GM12864 (cell line): Measurements from ENCODE around the gene MISFA.
A peak's percentile ranks its signal among the peaks of the same experiment; 100 is the strongest.
"Not testable (repeated sequence)": the region's sequence is repeated elsewhere in the genome, so short reads cannot be mapped to it uniquely, and the experiment has no call there.

Experiments
- DNase-seq: peaks from one replicate; pipeline ENCODE4 v3.0.0-alpha.2; 2011; ENCODE audit warnings: low read depth
- H3K4me3 ChIP-seq: 2 replicates; pipeline ENCODE4 v1.5.1; 2011; ENCODE audit warnings: mild to moderate bottlenecking, low read depth, low read length, control low read depth
- TF ChIP-seq, protein P1 (sequence below): IDR thresholded peaks from 2 replicates; pipeline ENCODE4 v1.5.1; 2011; ENCODE audit warnings: low read depth, mild to moderate bottlenecking, moderate library complexity, low read length, control low read depth, inconsistent platforms; ENCODE audit errors: missing control alignments

Gene MISFA

DNA sequence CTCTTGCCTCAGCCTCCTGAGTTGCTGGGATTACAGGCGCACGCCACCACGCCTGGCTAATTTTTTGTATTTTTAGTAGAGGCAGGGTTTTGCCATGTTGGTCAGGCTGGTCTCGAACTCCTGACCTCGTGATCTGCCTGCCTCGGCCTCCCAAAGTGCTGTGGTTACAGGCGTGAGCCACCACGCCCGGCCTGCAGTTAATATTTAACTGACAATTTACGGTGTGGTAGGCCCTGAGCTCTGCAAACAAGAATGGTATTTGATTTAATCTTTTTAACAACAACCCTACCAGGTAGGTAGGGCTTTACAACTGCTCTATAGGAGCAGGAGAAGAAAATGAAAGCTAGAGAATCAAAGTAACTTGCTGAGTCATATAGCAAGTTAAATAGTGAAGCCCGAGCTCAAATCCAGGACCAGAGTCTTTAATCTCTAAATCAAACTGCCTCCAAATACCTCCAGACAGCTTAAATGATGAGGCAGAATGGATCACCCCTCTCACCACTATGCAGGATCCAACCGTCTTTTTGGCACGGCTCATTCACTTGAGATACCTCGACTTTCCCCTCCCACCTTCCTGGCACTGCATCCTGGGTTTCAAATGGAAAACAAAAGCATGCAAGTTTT, 20.5 kb upstream of the MISFA start:
- H3K4me3 ChIP-seq = no peak overlapping the region
- no peak for DNase-seq
- TF ChIP-seq, protein P1, sequence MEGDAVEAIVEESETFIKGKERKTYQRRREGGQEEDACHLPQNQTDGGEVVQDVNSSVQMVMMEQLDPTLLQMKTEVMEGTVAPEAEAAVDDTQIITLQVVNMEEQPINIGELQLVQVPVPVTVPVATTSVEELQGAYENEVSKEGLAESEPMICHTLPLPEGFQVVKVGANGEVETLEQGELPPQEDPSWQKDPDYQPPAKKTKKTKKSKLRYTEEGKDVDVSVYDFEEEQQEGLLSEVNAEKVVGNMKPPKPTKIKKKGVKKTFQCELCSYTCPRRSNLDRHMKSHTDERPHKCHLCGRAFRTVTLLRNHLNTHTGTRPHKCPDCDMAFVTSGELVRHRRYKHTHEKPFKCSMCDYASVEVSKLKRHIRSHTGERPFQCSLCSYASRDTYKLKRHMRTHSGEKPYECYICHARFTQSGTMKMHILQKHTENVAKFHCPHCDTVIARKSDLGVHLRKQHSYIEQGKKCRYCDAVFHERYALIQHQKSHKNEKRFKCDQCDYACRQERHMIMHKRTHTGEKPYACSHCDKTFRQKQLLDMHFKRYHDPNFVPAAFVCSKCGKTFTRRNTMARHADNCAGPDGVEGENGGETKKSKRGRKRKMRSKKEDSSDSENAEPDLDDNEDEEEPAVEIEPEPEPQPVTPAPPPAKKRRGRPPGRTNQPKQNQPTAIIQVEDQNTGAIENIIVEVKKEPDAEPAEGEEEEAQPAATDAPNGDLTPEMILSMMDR = no peak

DNA sequence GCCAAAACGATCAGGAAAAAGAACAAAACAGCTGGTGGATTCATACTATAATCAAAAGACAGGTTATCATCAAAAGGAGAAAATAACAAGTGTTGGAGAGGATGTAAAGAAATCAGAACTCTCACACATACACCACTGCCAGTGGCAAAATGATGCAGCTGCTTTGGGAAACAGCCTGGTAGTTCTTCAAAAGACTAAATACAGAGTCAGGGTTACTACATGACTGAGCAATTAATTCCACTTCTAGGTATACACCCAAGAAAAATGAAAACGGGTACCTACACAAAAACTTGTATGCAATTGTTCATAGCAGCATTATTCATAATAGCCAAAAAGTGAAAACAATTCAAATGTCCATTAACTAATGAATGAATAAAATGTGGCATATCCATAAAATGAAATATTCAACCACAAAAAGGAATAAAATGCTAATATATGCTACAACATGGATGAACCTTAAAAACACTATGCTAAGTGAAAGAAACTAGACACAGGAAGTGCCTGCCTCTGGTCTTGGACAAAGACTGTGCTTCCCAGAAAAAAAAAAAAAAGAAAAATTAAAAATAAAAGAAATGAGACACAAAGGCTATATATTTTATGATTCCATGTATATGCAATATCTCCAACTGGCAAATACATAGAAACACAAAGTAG, 19.3 kb upstream of the MISFA start:
- DNase-seq = no peak
- H3K4me3 ChIP-seq = no peak overlapping the region
- TF ChIP-seq, protein P1 = no peak

DNA sequence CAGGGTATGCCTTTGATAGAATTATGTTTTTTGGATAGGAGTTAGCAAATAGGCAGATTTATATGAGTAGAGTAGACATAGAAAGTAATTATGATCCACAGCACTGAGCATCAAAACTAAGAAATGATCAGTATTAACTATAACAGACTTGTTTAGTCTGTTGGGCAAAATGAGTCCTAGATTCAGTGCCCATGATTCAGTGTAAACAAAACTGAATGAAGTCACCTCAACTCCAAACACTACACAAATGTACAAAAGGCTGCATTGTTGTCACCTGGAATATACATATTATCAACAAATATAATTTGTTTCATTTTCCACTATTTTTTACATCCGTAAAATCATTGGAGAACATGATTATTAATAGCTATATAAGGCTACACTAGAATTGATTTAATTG, 17.8 kb upstream of the MISFA start:
- TF ChIP-seq, protein P1 = no peak
- H3K4me3 ChIP-seq = no peak overlapping the region
- DNase-seq = no peak

DNA sequence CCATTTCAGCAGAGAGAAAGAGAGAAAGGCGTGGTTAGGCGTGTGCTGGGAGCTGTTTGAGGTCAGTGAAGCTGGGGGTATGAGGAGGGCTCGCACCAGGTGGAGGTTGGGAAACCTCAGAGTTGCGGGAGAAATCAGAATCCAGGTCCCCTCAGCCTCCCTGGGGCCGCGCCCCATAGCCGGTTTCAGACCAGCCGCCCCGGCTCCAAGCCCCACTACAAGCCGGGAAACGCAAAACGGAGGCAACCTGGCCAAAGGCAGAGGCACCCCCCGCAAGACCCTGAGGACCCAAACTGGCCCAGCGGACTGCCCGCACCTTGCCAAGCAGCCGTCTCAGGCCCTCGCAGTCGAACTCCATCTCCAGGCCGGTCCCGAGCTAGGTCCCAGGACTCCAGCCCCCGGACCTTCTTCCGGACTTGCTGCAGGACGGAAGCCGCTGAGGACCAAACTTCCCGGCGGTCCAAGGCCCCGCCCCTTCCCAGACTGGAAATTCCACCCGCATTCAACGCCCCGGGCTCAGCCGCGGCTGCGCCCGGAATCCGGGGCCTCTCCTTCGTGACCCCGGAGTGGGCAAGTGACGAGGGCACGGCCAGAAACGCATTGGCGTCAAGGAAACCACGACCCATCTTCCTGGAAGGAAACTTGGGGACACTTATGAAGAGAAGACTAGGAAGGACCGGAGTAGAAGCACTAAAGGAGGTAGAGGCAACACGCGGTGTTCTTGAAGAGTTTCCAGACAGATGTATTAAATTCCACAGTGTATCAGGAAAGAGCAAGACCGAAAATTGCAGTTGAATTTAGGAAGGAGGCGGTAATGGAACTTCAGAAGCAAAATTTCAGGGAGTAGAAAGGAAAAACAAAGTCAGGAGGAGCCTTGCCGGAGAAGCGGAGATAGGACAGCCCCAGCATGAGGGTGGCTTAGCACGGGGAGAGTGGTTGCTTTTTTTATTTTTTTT, 11.0 kb upstream of the MISFA start, which contains the start of gene UEVLD:
TSS of gene UEVLD (minus strand) at position 438 of the 956 bp plus-strand sequence. CDS start at position 358, 80 bp downstream.
- peak; percentile 38 for DNase-seq

DNA sequence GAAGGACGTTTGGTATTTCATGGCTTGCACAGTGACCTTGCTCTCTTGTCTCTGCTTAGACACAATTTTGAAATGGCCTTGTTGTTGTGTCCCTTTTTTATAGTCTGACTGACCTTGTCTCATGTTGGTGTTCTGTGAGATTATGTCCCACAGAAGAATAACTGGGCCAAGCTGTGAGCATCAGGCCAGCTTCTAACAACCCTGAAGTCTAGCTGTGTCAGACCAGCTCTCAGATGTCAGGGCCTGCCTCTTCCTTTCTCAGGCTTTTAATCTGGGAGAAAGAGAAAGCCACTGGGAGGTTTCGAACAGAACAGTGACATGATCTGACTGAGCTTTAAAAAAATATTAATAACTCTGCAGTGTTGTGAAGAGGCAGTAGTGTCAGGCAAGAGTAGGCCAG, 9.0 kb upstream of the MISFA start:
- no peak overlapping the region for H3K4me3 ChIP-seq
- DNase-seq = no peak

More for the DNA sequence above, 11.0 kb upstream of the MISFA start, which contains the start of gene UEVLD:
- H3K4me3 ChIP-seq = peak within 1 kb of the TSS; percentile 70
- TF ChIP-seq, protein P1 = no peak

DNA sequence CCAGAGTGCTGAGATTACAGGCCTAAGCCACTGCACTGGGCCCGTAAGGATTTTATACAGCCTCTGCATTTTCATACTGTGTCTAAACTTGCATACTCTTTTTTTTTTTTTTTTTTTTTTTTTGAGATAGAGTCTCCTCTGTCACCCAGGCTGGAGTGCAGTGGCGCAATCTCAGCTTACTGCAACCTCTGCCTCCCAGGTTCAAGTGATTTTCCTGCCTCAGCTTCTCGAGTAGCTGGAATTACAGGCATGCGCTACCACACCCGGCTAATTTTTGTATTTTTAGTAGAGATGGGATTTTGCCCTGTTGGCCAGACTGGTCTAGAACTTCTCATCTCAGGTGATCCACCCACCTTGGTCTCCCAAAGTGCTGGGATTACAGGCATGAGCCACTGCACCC, 5.5 kb upstream of the MISFA start:
- not testable (repeated sequence) for H3K4me3 ChIP-seq, DNase-seq

More for the DNA sequence above, 9.0 kb upstream of the MISFA start:
- TF ChIP-seq, protein P1 = no peak
